Type B pancreatic cell (in vitro differentiated cells): ENCODE results near the gene ATXN3L. TPM values are rescaled to one million over a fixed set of nuclear protein-coding genes. Genes with fewer than 3 reads are reported as not detected.

Source experiments
- DNase-seq: peaks from one replicate; pipeline ENCODE4 v3.0.0; 2021; ENCODE audit warnings: mixed read lengths; ENCODE audit not compliant: unreplicated experiment; ENCODE audit errors: extremely low spot score
- H3K27ac Mint-ChIP-seq: 2 replicates; pipeline ENCODE4 v1.8.0; 2021; ENCODE audit warnings: mild to moderate bottlenecking, mixed read lengths
- H3K27me3 Mint-ChIP-seq: 2 replicates; pipeline ENCODE4 v1.8.0; 2021; ENCODE audit warnings: mixed read lengths
- H3K36me3 Mint-ChIP-seq: 2 replicates; pipeline ENCODE4 v1.8.0; 2021; ENCODE audit warnings: mixed read lengths
- H3K4me1 Mint-ChIP-seq: one replicate; pipeline ENCODE4 v1.8.0; 2021; ENCODE audit warnings: mixed read lengths; ENCODE audit not compliant: unreplicated experiment
- H3K4me3 Mint-ChIP-seq: 2 replicates; pipeline ENCODE4 v1.8.0; 2021; ENCODE audit warnings: mild to moderate bottlenecking, mixed read lengths
- H3K9me3 Mint-ChIP-seq: 2 replicates; pipeline ENCODE4 v1.8.0; 2021; ENCODE audit warnings: mixed read lengths
- total RNA-seq: library from RNA; stranded (reverse); gene quantifications from 2 replicates; pipeline ENCODE4 v1.2.1, GENCODE V29; 2021; ENCODE audit warnings: low replicate concordance
- TF ChIP-seq, protein P1 (sequence below): fragments of 200-600 bp; sonication (generic); conservative IDR thresholded peaks from 2 replicates; pipeline ENCODE4 v1.5.0; 2021; ENCODE audit warnings: antibody characterized with exemption, mild to moderate bottlenecking

Gene ATXN3L
- total RNA-seq, 1 donor from 2014 or later: not detected

DNA sequence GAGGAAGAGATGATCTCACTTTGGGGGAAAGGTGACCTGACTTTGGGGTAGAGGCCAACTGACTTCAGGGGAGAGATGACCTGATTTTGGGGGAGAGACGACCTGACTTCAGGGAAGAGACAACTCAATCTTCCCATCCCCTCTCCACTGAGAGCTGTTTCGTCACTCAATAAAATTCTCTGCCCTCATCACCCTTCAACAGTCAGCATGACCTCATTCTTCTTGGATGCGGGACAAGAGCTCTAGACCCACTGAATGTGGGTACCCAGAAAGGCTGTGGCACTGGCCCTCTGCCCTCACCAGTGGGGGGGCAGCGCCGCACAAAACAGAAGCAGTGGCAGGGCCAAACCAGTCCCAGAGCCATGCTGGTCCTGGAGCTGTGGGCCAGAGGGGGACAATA is 34.6 kb downstream of the ATXN3L start:
- Mint-ChIP-seq H3K27me3 (no peaks in the 10 kb centered on the region), H3K27ac (peak overlapping the region; percentile 75), H3K36me3 (peaks cover 4% of the 10 kb centered on the region), H3K9me3 (peaks cover 16% of the 10 kb centered on the region), H3K4me3 (no peak overlapping the region), H3K4me1 (peaks cover 6% of the 10 kb centered on the region)
- DNase-seq: no peak
- TF ChIP-seq, protein P1, sequence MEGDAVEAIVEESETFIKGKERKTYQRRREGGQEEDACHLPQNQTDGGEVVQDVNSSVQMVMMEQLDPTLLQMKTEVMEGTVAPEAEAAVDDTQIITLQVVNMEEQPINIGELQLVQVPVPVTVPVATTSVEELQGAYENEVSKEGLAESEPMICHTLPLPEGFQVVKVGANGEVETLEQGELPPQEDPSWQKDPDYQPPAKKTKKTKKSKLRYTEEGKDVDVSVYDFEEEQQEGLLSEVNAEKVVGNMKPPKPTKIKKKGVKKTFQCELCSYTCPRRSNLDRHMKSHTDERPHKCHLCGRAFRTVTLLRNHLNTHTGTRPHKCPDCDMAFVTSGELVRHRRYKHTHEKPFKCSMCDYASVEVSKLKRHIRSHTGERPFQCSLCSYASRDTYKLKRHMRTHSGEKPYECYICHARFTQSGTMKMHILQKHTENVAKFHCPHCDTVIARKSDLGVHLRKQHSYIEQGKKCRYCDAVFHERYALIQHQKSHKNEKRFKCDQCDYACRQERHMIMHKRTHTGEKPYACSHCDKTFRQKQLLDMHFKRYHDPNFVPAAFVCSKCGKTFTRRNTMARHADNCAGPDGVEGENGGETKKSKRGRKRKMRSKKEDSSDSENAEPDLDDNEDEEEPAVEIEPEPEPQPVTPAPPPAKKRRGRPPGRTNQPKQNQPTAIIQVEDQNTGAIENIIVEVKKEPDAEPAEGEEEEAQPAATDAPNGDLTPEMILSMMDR: no peak

DNA sequence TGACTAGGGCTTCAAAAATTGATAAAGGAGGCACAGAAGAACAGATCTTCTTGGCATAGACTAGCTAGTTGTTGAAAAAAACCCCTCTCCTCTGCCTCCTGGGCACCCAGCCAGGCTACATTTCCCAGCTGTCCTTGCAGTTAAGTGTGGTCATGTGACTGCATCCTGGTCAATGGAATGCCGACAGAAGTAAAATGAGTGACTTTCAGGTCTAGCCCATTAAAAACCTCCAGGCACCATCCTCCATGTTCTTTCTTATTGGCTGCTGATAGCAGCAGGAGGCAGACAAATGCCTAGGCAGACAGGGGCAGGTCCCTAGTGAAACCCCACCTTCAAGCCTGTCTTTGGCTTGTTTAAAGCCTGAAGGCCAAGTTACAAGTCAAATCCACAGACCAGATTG is 35.3 kb downstream of the ATXN3L start:
- peaks cover 6% of the 10 kb centered on the region for H3K4me1 Mint-ChIP-seq
- DNase-seq: no peak
- no peak overlapping the region for H3K4me3 Mint-ChIP-seq
- no peaks in the 10 kb centered on the region for H3K27me3 Mint-ChIP-seq
- TF ChIP-seq, protein P1: no peak
- peaks cover 16% of the 10 kb centered on the region for H3K9me3 Mint-ChIP-seq
- H3K36me3 Mint-ChIP-seq: peaks cover 4% of the 10 kb centered on the region
- peak overlapping the region; percentile 75 for H3K27ac Mint-ChIP-seq

DNA sequence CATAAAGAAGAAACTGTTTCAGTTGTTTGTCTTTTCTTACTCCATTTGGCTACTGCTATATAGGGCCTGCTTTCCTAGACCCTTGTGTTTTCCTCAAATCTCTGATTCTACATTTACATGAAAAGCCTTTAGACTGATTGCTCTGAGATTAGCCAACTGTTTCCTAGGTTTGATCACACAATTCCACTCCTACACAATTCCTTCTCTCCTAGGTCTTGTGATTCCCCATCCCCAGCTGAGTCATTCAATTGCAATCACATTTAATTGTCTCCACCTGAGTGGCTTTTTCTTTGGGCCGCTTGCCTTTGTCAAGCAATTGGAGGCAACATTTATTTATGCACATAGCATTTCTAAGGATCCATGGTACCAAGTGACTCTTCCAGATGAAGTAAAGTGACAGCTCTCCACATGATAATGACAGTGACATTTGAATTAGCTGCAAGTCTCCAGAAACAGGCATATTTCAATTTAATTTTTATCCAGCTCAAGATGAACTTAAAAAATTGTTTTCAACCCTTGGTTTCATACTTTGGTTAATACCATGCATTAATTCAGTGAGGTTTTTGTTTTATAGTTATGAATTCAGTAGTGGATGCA is 35.8 kb downstream of the ATXN3L start:
- Mint-ChIP-seq H3K4me1 (peaks cover 6% of the 10 kb centered on the region), H3K36me3 (peaks cover 4% of the 10 kb centered on the region), H3K9me3 (peaks cover 16% of the 10 kb centered on the region), H3K27ac (no peak overlapping the region), H3K4me3 (no peak overlapping the region), H3K27me3 (no peaks in the 10 kb centered on the region)
- DNase-seq: no peak
- TF ChIP-seq, protein P1: no peak

DNA sequence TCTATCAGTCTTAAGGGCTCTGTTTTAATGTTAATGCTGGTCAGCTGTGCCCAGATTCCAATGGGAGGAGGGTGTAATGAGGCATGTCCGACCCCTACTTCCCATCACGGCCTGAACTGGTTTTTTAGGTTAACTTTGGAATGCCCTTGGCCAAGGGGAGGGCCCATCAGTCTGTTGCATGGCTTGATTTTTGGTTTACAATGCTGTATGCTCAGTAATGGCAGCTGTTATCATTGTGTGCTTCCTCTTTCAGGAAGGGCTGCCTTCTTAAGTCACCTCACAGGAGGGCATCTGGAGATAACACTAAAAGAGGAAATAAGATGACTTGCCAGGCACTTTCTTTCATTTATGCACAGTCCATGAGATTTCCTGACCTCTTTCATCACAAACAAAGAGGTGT is 36.3 kb downstream of the ATXN3L start:
- Mint-ChIP-seq H3K4me1 (peaks cover 6% of the 10 kb centered on the region), H3K9me3 (peaks cover 16% of the 10 kb centered on the region), H3K27ac (no peak overlapping the region)

DNA sequence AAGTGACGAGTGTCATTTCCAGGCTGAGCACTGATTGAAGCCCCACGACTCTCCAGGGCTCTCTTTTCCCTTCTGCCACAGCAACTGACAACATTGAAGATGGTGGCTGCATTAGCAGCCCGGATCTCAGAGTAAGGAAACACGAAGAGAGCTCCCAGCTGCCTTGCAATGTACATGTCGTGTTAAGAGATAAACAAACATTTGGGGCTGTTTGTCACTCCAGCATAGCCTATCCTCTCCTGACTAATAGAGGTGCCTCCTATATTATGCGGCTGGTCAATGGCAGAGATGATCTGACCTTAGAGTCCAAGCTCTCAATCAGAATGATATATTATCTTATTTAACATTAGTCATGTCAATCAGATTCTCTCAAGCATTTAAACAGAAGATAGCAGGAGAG is 38.6 kb downstream of the ATXN3L start:
- Mint-ChIP-seq H3K27me3 (no peaks in the 10 kb centered on the region), H3K36me3 (peaks cover 4% of the 10 kb centered on the region), H3K4me3 (no peak overlapping the region), H3K27ac (no peak overlapping the region), H3K4me1 (peaks cover 11% of the 10 kb centered on the region), H3K9me3 (peaks cover 7% of the 10 kb centered on the region)
- no peak for DNase-seq
- TF ChIP-seq, protein P1: no peak

More for the DNA sequence above, 36.3 kb downstream of the ATXN3L start:
- TF ChIP-seq, protein P1: no peak
- no peaks in the 10 kb centered on the region for H3K27me3 Mint-ChIP-seq
- DNase-seq: no peak
- no peak overlapping the region for H3K4me3 Mint-ChIP-seq
- peaks cover 4% of the 10 kb centered on the region for H3K36me3 Mint-ChIP-seq
